Endothelial cell (in vitro differentiated cells): ENCODE results near the gene CTRL. TPM values are rescaled to one million over a fixed set of nuclear protein-coding genes. Genes with fewer than 3 reads are reported as not detected.
A peak's percentile ranks its signal among the peaks of the same experiment; 100 is the strongest.

Experiments
- DNase-seq: peaks from one replicate; pipeline ENCODE4 v3.0.0; 2021; ENCODE audit warnings: low spot score
- H3K27ac Mint-ChIP-seq: one replicate; pipeline ENCODE4 v1.8.0; 2021; ENCODE audit warnings: mixed read lengths, inconsistent platforms; ENCODE audit not compliant: unreplicated experiment
- H3K27me3 Mint-ChIP-seq: one replicate; pipeline ENCODE4 v1.8.0; 2021; ENCODE audit warnings: mild to moderate bottlenecking, moderate library complexity, mixed read lengths, inconsistent platforms; ENCODE audit not compliant: unreplicated experiment
- H3K36me3 Mint-ChIP-seq: one replicate; pipeline ENCODE4 v1.8.0; 2021; ENCODE audit warnings: mild to moderate bottlenecking, low read depth, mixed read lengths, inconsistent platforms; ENCODE audit not compliant: unreplicated experiment
- H3K4me1 Mint-ChIP-seq: one replicate; pipeline ENCODE4 v1.8.0; 2021; ENCODE audit warnings: mild to moderate bottlenecking, mixed read lengths, inconsistent platforms; ENCODE audit not compliant: unreplicated experiment
- H3K4me3 Mint-ChIP-seq: one replicate; pipeline ENCODE4 v1.8.0; 2021; ENCODE audit warnings: mild to moderate bottlenecking, mixed read lengths, inconsistent platforms; ENCODE audit not compliant: unreplicated experiment
- H3K9me3 Mint-ChIP-seq: one replicate; pipeline ENCODE4 v1.8.0; 2021; ENCODE audit warnings: mixed read lengths, inconsistent platforms; ENCODE audit not compliant: unreplicated experiment
- CTCF ChIP-seq: fragments of 200-600 bp; sonication (generic); IDR thresholded peaks from one replicate; pipeline ENCODE4 v1.5.0; 2021; ENCODE audit warnings: antibody characterized with exemption; ENCODE audit not compliant: unreplicated experiment
- total RNA-seq: library from RNA; stranded (reverse); fragmentation: NEBNext Ultra II Directional; extraction: Animal tissue kit (Norgen Biotek cat#: 25700); gene quantifications from one replicate; pipeline ENCODE4 v1.2.1, GENCODE V29; 2021; ENCODE audit not compliant: unreplicated experiment

Gene CTRL
- total RNA-seq, 1 donor from 2014 or later, result 0.56 TPM

GRCh38 chr16:67936124-67936879 lies 4.6 kb upstream of the CTRL start, which contains the start of gene PSMB10:
TSS of gene PSMB10 (minus strand) at chr16:67936850. CDS start at chr16:67936749, 101 bp downstream.
- DNase-seq, result peak; percentile 30
- H3K36me3 Mint-ChIP-seq, result peaks cover 8% of the 10 kb centered on the region

GRCh38 chr16:67935402-67936123 lies 3.9 kb upstream of the CTRL start:
- Mint-ChIP-seq H3K36me3 (peaks cover 8% of the 10 kb centered on the region), H3K4me1 (peaks cover 18% of the 10 kb centered on the region), H3K27ac (peak overlapping the region; percentile 89), H3K4me3 (peak overlapping the region; percentile 98), H3K27me3 (peaks cover 36% of the 10 kb centered on the region), H3K9me3 (no peaks in the 10 kb centered on the region)
- peak; percentile 78 for DNase-seq
- no peak for TF ChIP-seq CTCF

More at GRCh38 chr16:67936124-67936879, 4.6 kb upstream of the CTRL start, which contains the start of gene PSMB10:
- no peaks in the 10 kb centered on the region for H3K9me3 Mint-ChIP-seq
- H3K4me3 Mint-ChIP-seq, result peak within 1 kb of the TSS; percentile 98
- peaks cover 18% of the 10 kb centered on the region for H3K4me1 Mint-ChIP-seq
- peaks cover 33% of the 10 kb centered on the region for H3K27me3 Mint-ChIP-seq
- H3K27ac Mint-ChIP-seq, result peak within 1 kb of the TSS; percentile 90
- no peak for TF ChIP-seq CTCF

GRCh38 chr16:67935101-67935401 lies 3.4 kb upstream of the CTRL start:
- Mint-ChIP-seq H3K9me3 (no peaks in the 10 kb centered on the region), H3K36me3 (peaks cover 8% of the 10 kb centered on the region), H3K4me1 (peaks cover 18% of the 10 kb centered on the region), H3K4me3 (peak overlapping the region; percentile 98), H3K27me3 (peaks cover 36% of the 10 kb centered on the region), H3K27ac (peak overlapping the region; percentile 61)
- no peak for TF ChIP-seq CTCF
- no peak for DNase-seq

GRCh38 chr16:67934306-67935100 lies 2.8 kb upstream of the CTRL start:
- H3K36me3 Mint-ChIP-seq, result peaks cover 8% of the 10 kb centered on the region
- TF ChIP-seq CTCF, result no peak
- peaks cover 18% of the 10 kb centered on the region for H3K4me1 Mint-ChIP-seq
- peaks cover 36% of the 10 kb centered on the region for H3K27me3 Mint-ChIP-seq
- H3K9me3 Mint-ChIP-seq, result no peaks in the 10 kb centered on the region
- no peak overlapping the region for H3K27ac Mint-ChIP-seq
- H3K4me3 Mint-ChIP-seq, result peak overlapping the region; percentile 98
- no peak for DNase-seq
